ENCODE measurements around the gene WIPF1.

GRCh38 chr2:174586418-174587295 lies 10.9 kb downstream of the WIPF1 start:
- no peak for TF ChIP-seq POLR2A (IDR thresholded peaks at IDR 0.05; ENCODE audit: low read length)
- no peak for TF ChIP-seq HMGXB4 (CRISPR knock-in tag; IDR thresholded peaks at IDR 0.05; ENCODE audit: borderline replicate concordance)
- no peak for TF ChIP-seq MYC (IDR thresholded peaks at IDR 0.05; ENCODE audit: borderline replicate concordance, low read length)
- TF ChIP-seq, protein P1, sequence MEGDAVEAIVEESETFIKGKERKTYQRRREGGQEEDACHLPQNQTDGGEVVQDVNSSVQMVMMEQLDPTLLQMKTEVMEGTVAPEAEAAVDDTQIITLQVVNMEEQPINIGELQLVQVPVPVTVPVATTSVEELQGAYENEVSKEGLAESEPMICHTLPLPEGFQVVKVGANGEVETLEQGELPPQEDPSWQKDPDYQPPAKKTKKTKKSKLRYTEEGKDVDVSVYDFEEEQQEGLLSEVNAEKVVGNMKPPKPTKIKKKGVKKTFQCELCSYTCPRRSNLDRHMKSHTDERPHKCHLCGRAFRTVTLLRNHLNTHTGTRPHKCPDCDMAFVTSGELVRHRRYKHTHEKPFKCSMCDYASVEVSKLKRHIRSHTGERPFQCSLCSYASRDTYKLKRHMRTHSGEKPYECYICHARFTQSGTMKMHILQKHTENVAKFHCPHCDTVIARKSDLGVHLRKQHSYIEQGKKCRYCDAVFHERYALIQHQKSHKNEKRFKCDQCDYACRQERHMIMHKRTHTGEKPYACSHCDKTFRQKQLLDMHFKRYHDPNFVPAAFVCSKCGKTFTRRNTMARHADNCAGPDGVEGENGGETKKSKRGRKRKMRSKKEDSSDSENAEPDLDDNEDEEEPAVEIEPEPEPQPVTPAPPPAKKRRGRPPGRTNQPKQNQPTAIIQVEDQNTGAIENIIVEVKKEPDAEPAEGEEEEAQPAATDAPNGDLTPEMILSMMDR (IDR thresholded peaks at IDR 0.05): no peak
- TF ChIP-seq ZNF302 (CRISPR knock-in tag; IDR thresholded peaks at IDR 0.05): no peak
- no peak for TF ChIP-seq MAZ (IDR thresholded peaks at IDR 0.05; ENCODE audit: borderline replicate concordance, low read depth, low read length)
- no peak for TF ChIP-seq RAD21 (conservative IDR thresholded peaks at IDR 0.05 in 1 of 2, IDR thresholded peaks at IDR 0.05 in 1 of 2)
- TF ChIP-seq PBX3 (IDR thresholded peaks at IDR 0.05): no peak
- no peak for TF ChIP-seq EP300 (IDR thresholded peaks at IDR 0.05)
- TF ChIP-seq, protein P2, sequence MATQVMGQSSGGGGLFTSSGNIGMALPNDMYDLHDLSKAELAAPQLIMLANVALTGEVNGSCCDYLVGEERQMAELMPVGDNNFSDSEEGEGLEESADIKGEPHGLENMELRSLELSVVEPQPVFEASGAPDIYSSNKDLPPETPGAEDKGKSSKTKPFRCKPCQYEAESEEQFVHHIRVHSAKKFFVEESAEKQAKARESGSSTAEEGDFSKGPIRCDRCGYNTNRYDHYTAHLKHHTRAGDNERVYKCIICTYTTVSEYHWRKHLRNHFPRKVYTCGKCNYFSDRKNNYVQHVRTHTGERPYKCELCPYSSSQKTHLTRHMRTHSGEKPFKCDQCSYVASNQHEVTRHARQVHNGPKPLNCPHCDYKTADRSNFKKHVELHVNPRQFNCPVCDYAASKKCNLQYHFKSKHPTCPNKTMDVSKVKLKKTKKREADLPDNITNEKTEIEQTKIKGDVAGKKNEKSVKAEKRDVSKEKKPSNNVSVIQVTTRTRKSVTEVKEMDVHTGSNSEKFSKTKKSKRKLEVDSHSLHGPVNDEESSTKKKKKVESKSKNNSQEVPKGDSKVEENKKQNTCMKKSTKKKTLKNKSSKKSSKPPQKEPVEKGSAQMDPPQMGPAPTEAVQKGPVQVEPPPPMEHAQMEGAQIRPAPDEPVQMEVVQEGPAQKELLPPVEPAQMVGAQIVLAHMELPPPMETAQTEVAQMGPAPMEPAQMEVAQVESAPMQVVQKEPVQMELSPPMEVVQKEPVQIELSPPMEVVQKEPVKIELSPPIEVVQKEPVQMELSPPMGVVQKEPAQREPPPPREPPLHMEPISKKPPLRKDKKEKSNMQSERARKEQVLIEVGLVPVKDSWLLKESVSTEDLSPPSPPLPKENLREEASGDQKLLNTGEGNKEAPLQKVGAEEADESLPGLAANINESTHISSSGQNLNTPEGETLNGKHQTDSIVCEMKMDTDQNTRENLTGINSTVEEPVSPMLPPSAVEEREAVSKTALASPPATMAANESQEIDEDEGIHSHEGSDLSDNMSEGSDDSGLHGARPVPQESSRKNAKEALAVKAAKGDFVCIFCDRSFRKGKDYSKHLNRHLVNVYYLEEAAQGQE (IDR thresholded peaks at IDR 0.05): no peak
- TF ChIP-seq JUN (IDR thresholded peaks at IDR 0.05): no peak

Data from A549 (cell line).